Endothelial cell of umbilical vein (primary cell): Measurements from ENCODE around the gene NSMCE1. TPM values are rescaled to one million over a fixed set of nuclear protein-coding genes. Genes with fewer than 3 reads are reported as not detected.

Experiments used
- BruUV-seq: library from RNA; stranded (reverse); fragments of 400-500 nt; replicated peaks from 2 replicates; lab custom pipeline; 2021; lab: Mats Ljungman, UMichigan
- CTCF ChIA-PET: fragments of 300-600, 350-600 bp; sonication (Branson Sonifier 250); formaldehyde crosslinking; loops from one replicate; lab custom pipeline; 2021; ENCODE audit warnings: antibody characterized with exemption, inconsistent platforms; lab: Charles Lee
- POLR2A ChIA-PET: fragments of 300-600, 350-600 bp; sonication (Branson Sonifier 250); formaldehyde crosslinking; loops from one replicate; lab custom pipeline; 2021; ENCODE audit warnings: antibody characterized with exemption, inconsistent platforms; lab: Charles Lee
- DNase-seq: peaks from one replicate; pipeline ENCODE4 v3.0.0-alpha.2; 2011; ENCODE audit warnings: low read depth, low spot score
- FAIRE-seq: peaks from 2 replicates; lab custom pipeline; 2011; peaks lifted over from hg19 to GRCh38; lab: Jason Lieb, UNC
- H2AFZ ChIP-seq: 2 replicates; pipeline ENCODE4 v1.6.0; 2012; ENCODE audit warnings: low read depth, low read length, control low read depth, inconsistent platforms
- H3K27ac ChIP-seq: 2 replicates; pipeline ENCODE4 v1.5.1; 2011; ENCODE audit warnings: low read depth, mild to moderate bottlenecking, control low read depth, low read length, moderate library complexity; ENCODE audit not compliant: insufficient read depth
- H3K27me3 ChIP-seq, 2 experiments: 2 replicates each; pipeline versions ENCODE4 v1.6.0 to v1.6.1; 2011; ENCODE audit warnings: low read length in 2 of 2, mixed read lengths in 1 of 2; ENCODE audit not compliant: control insufficient read depth in 2 of 2, insufficient read depth in 2 of 2
- H3K36me3 ChIP-seq, 2 experiments: 2 replicates in 1 of 2; 3 replicates in 1 of 2; pipeline ENCODE4 v1.5.1; 2011; ENCODE audit warnings: low read length in 2 of 2, mild to moderate bottlenecking in 1 of 2, moderate library complexity in 1 of 2; ENCODE audit not compliant: control insufficient read depth in 2 of 2, insufficient read depth in 2 of 2; ENCODE audit errors: extremely low read depth in 1 of 2
- H3K4me1 ChIP-seq: 3 replicates; pipeline ENCODE4 v1.5.1; 2011; ENCODE audit warnings: mild to moderate bottlenecking, low read length; ENCODE audit not compliant: control insufficient read depth, insufficient read depth; ENCODE audit errors: extremely low read depth
- H3K4me2 ChIP-seq: 2 replicates; pipeline ENCODE4 v1.6.1; 2011; ENCODE audit warnings: low read length, control low read depth, mixed read lengths; ENCODE audit not compliant: insufficient read depth
- H3K4me3 ChIP-seq, 3 experiments: fragments of 200-600 bp in 1 of 3; sonication (generic), shearing (Covaris generic) in 1 of 3; replicated peaks in 1 of 3; 2 replicates each; pipeline ENCODE4 v1.5.1; 2011 to 2016; ENCODE audit warnings: control low read depth in 3 of 3, low read length in 3 of 3, mild to moderate bottlenecking in 2 of 3, inconsistent platforms in 1 of 3, low read depth in 1 of 3, moderate library complexity in 1 of 3; ENCODE audit not compliant: insufficient read depth in 1 of 3
- H3K79me2 ChIP-seq: 2 replicates; pipeline ENCODE4 v1.6.0; 2012; ENCODE audit warnings: low read length, inconsistent platforms; ENCODE audit not compliant: control insufficient read depth, insufficient read depth
- H3K9ac ChIP-seq: replicated peaks from 2 replicates; pipeline ENCODE3; 2011; ENCODE audit warnings: low read length, control low read depth; ENCODE audit not compliant: insufficient read depth; ENCODE audit errors: extremely low read depth
- H3K9me1 ChIP-seq: replicated peaks from 3 replicates; pipeline ENCODE4 v1.6.0; 2011; ENCODE audit warnings: mild to moderate bottlenecking, low read length; ENCODE audit not compliant: control insufficient read depth, insufficient read depth; ENCODE audit errors: extremely low read depth
- H3K9me3 ChIP-seq: replicated peaks from 2 replicates; pipeline ENCODE4 v1.5.1; 2012; ENCODE audit warnings: low read length, inconsistent platforms; ENCODE audit not compliant: control insufficient read depth, insufficient read depth
- H4K20me1 ChIP-seq: replicated peaks from 2 replicates; pipeline ENCODE3; 2011; ENCODE audit warnings: mild to moderate bottlenecking, low read length; ENCODE audit not compliant: control insufficient read depth, insufficient read depth; ENCODE audit errors: extremely low read depth
- EZH2 ChIP-seq: IDR thresholded peaks from 2 replicates; pipeline ENCODE4 v1.6.1; 2012; ENCODE audit warnings: borderline replicate concordance, low read depth, mild to moderate bottlenecking, moderate library complexity, low read length, inconsistent platforms; ENCODE audit not compliant: severe bottlenecking
- FOS ChIP-seq: IDR thresholded peaks from 2 replicates; pipeline ENCODE4 v1.6.1; 2011; ENCODE audit warnings: mild to moderate bottlenecking, low read length, moderate library complexity, borderline replicate concordance; ENCODE audit not compliant: insufficient read depth
- GATA2 ChIP-seq: IDR thresholded peaks from 2 replicates; pipeline ENCODE4 v1.7.0; 2011; ENCODE audit warnings: low read depth, mild to moderate bottlenecking, moderate library complexity, mixed read lengths, low read length; ENCODE audit not compliant: insufficient read length, insufficient read depth
- JUN ChIP-seq: IDR thresholded peaks from 2 replicates; pipeline ENCODE4 v1.6.1; 2011; ENCODE audit warnings: borderline replicate concordance, low read depth; ENCODE audit not compliant: insufficient read length, insufficient read depth
- MYC ChIP-seq: IDR thresholded peaks from one replicate; pipeline ENCODE4 v1.6.1; 2011; ENCODE audit warnings: mild to moderate bottlenecking, low read depth, low read length
- POLR2A ChIP-seq: IDR thresholded peaks from 2 replicates; pipeline ENCODE4 v1.6.1; 2012; ENCODE audit warnings: low read depth, mild to moderate bottlenecking, control low read depth, low read length
- POLR2AphosphoS5 ChIP-seq: IDR thresholded peaks from 2 replicates; pipeline ENCODE4 v1.6.1; 2012; ENCODE audit warnings: low read depth, mild to moderate bottlenecking, control low read depth, low read length, moderate library complexity; ENCODE audit not compliant: insufficient read depth
- dilution Hi-C: fragments of 300-500 bp; cut with MboI; formaldehyde crosslinking; loops from one replicate; pipeline ENCODE4 v1.15.0; 2019; ENCODE audit warnings: low sequenced_read_pairs; ENCODE audit not compliant: extremely low pct_ligation_motif_present
- intact Hi-C: fragments of 100-400 bp; cut with micrococcal nuclease; formaldehyde crosslinking; loops from one replicate; pipeline ENCODE4 v1.10.0; 2022
- polyA plus RNA-seq, 4 experiments: library from polyadenylated mRNA; depleted of rRNA in 3 of 4; stranded (reverse) in 3 of 4; unstranded in 1 of 4; fragments of >200 nt; gene quantifications; 2 replicates each; pipeline versions ENCODE4 v1.2.1 to v1.2.3, GENCODE V29; 2011 to 2012; ENCODE audit warnings: missing spikeins in 1 of 4
- total RNA-seq: library from RNA; stranded (reverse); gene quantifications from 2 replicates; pipeline ENCODE4 v1.2.3, GENCODE V29; 2021
- TF ChIP-seq, protein P1 (sequence below): IDR thresholded peaks from 2 replicates; pipeline ENCODE4 v1.6.1; 2011; ENCODE audit not compliant: insufficient read depth, insufficient read length
- TF ChIP-seq, protein P2 (sequence below), 2 donors: IDR thresholded peaks; 1 replicate in 1 of 2; 2 replicates in 1 of 2; pipeline ENCODE4 v1.5.1; 2011; ENCODE audit warnings: low read length in 2 of 2, mild to moderate bottlenecking in 2 of 2, moderate library complexity in 2 of 2, control low read depth in 1 of 2, inconsistent platforms in 1 of 2, low read depth in 1 of 2; ENCODE audit not compliant: insufficient read depth in 1 of 2; ENCODE audit errors: extremely low read depth in 1 of 2

The NSMCE1 gene
- total and polyA plus RNA-seq, 2 donors (not counting 3 experiments of a cell fraction or from before 2014, with no cell fraction given) = 23.8 to 42.0 TPM

DNA sequence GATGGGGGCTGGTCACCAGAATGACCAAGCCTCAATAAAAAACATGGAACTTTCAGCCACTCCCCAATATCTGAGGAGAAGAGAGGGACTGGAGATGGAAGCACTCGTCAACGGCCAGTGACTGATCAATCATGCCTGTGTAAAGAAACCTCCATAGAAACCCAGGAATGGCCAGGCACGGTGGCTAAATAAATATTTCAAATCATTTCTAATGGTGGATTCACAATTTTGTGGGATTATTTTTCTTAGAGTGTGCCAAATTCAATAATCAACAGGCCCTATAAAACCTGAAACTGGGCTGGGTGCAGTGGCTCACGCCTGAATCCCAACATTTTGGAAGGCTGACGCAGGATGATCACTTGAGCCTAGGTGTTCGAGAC, 16.4 kb downstream of the NSMCE1 start:
- no peak overlapping the region for H3K4me2 ChIP-seq
- no peak overlapping the region for H2AFZ ChIP-seq
- H3K36me3 ChIP-seq = no peaks in the 10 kb centered on the region
- BruUV-seq = no TSS peak
- peaks cover 45% of the 10 kb centered on the region for H3K4me1 ChIP-seq
- dilution Hi-C loops = no loop called here
- no peak for TF ChIP-seq POLR2AphosphoS5
- TF ChIP-seq EZH2 = no peak
- TF ChIP-seq, protein P1, sequence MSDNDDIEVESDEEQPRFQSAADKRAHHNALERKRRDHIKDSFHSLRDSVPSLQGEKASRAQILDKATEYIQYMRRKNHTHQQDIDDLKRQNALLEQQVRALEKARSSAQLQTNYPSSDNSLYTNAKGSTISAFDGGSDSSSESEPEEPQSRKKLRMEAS = no peak
- TF ChIP-seq FOS = no peak
- TF ChIP-seq POLR2A = no peak
- TF ChIP-seq, protein P2, sequence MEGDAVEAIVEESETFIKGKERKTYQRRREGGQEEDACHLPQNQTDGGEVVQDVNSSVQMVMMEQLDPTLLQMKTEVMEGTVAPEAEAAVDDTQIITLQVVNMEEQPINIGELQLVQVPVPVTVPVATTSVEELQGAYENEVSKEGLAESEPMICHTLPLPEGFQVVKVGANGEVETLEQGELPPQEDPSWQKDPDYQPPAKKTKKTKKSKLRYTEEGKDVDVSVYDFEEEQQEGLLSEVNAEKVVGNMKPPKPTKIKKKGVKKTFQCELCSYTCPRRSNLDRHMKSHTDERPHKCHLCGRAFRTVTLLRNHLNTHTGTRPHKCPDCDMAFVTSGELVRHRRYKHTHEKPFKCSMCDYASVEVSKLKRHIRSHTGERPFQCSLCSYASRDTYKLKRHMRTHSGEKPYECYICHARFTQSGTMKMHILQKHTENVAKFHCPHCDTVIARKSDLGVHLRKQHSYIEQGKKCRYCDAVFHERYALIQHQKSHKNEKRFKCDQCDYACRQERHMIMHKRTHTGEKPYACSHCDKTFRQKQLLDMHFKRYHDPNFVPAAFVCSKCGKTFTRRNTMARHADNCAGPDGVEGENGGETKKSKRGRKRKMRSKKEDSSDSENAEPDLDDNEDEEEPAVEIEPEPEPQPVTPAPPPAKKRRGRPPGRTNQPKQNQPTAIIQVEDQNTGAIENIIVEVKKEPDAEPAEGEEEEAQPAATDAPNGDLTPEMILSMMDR (IDR thresholded peaks at IDR 0.05; ENCODE audit: extremely low read depth in 1 of 2, insufficient read depth in 1 of 2, low read depth in 1 of 2, low read length in 2 of 2) = no peak
- TF ChIP-seq MYC = no peak
- no peak for TF ChIP-seq JUN
- TF ChIP-seq GATA2 = no peak
- no peak for DNase-seq
- ChIA-PET CTCF (no interaction called here), POLR2A (no interaction called here)
- H3K27ac ChIP-seq = no peak overlapping the region
- no peaks in the 10 kb centered on the region for H3K79me2 ChIP-seq
- H4K20me1 ChIP-seq = no peaks in the 10 kb centered on the region
- no peaks in the 10 kb centered on the region for H3K27me3 ChIP-seq
- no peak overlapping the region for H3K9ac ChIP-seq
- H3K9me3 ChIP-seq = no peaks in the 10 kb centered on the region
- no peak for FAIRE-seq
- H3K4me3 ChIP-seq = no peak overlapping the region
- intact Hi-C loops = no loop called here
- no peaks in the 10 kb centered on the region for H3K9me1 ChIP-seq
